Measurements from ENCODE around the gene NR1I2.

GRCh38 chr3:119783255-119783654 lies 1.4 kb downstream of the NR1I2 start:
- no peak for TF ChIP-seq CTCF (IDR thresholded peaks at IDR 0.05; ENCODE audit: insufficient read depth, low read length)
- TF ChIP-seq SPI1 (IDR thresholded peaks at IDR 0.05; ENCODE audit: borderline replicate concordance, low read depth) = no peak
